GM18951 (cell line): ENCODE measurements around the gene ZEB2.
"Not testable (repeated sequence)": the region's sequence is repeated elsewhere in the genome, so short reads cannot be mapped to it uniquely, and the experiment has no call there.

Source experiments
- POLR2A ChIP-seq: IDR thresholded peaks from 4 replicates; pipeline ENCODE4 v1.6.1; 2011; ENCODE audit warnings: mild to moderate bottlenecking; ENCODE audit not compliant: insufficient read length, insufficient read depth; ENCODE audit errors: extremely low read depth
- in situ Hi-C: fragments of 300-500 bp; cut with MboI; formaldehyde crosslinking; loops from one replicate; pipeline ENCODE4 v1.12.0; 2022; ENCODE audit warnings: low sequenced_read_pairs, mixed read lengths, inconsistent platforms; ENCODE audit not compliant: unreplicated experiment

The ZEB2 gene

DNA sequence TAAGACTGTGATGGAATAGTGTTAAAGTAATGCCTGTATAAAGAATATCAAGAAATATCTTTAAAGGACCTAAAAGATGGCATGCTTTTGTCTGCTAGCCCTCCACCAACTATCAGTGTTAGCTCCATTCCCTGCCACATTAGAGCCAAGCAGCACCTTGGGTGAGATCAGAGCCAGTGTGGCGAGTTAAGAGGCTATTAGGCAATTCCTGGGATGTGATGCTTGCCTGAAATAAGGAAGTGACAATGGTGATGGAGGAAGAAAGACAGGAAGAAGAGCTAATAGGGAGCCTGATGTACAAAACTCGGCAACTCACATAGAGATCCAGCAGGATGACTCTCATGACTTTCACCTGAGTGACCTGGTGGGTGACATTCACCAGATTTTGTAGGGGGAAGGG is 143.5 kb downstream of the ZEB2 start:
- in situ Hi-C loops = no loop called here
- TF ChIP-seq POLR2A = no peak

DNA sequence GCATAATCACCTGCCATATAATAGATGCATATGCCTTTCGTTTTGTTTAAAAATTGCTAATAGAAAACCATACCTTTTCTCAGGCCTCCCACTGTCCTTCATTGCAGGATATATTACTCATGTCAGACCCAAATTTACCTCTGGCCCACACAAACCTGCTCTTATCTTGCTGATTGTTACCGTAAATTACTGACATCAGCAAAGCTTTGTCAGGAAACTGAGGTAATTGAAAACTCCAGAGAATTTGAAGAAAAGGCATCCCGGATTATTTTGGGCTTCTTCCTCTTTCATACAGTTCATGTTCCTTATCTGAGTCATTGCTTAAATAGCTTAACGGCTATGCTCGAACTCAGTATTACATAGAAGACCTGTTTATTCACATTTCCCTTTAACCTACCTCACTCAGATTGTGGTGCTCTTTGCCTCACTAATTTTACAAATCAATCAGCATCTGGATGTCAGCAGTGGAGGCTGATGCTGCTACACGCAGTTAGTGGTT is 145.7 kb downstream of the ZEB2 start:
- TF ChIP-seq POLR2A = no peak
- in situ Hi-C loops = no loop called here

DNA sequence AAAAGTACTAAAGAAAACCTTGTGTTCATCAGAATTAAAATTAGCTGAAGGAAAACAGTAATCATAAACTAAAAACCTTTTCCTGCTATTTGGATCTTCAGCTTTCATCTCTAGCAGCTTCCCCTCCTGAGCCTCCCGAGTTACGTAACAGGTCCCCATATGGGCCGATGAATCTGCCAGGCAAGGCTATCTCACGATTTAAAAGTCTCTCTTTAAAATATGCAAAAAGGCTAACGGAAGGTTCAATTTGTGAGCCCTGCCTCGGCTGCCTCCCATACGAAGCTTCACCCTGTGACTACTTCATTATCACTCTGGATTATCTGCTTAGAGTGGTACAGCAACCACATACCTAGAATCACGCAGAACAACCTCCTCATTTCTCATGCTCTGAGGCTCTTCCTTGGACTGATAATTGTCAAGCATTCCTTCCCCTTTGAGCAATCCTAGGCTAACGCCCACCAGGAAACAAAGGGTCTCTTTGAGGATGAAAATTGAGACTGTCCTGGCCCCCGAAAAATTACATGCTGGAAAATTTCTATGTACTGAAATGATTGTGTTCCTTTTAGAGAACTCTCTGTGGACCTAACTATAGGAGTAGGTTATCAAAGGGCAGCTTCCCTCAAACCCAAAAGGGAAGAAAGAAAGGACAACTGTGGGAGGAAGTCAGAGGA is 147.4 kb downstream of the ZEB2 start:
- in situ Hi-C loops = no loop called here
- no peak for TF ChIP-seq POLR2A

DNA sequence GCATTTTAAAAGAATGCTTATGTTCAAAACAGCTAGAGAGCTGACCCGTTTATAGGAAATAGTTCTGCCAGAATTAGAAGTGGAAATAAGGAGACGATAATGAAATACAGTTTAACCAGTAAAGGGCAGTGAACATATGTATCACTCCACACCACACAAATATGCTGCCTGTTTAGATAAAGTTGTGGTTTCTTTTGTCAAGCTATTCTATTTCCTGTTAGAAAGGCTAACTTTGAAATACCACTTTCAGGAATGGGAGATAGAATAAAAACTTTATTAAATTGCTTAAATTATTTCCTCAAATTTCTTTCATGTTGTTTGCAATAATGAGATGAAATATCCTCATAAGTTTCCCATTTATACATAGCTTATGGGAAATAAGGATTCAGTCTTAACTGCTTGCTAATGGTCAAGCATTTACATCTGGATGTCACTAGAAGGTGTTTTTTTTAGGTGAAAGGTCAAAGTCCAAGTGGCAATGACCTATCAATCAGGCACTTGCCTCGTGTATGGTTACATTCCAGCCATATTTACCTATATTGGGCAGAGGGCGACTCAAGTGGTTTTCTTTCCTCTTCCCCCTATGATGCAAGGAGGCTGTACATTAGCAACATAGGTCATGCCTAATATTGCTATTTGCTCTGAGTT is 148.9 kb downstream of the ZEB2 start:
- in situ Hi-C loops = no loop called here
- no peak for TF ChIP-seq POLR2A

DNA sequence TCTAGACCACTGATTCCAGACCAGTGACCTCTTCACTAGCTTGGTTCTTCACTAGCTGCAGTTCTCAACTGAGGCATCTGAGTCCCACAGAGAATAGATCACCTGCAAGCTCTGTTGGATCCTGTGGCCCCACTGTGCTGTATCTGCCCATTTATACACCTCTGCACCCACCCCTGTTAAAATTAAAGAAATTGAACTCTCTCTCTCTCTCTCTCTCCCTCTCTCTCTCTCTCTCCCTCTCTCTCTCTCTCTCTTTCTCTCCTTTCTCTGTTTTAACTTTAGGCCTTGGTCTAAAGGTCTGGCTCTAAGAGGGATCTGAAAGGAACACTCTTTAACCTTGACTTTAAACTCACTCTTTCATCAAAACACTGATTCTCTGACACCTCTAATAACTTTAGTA is 150.5 kb downstream of the ZEB2 start:
- TF ChIP-seq POLR2A = no peak
- in situ Hi-C loops = no loop called here

DNA sequence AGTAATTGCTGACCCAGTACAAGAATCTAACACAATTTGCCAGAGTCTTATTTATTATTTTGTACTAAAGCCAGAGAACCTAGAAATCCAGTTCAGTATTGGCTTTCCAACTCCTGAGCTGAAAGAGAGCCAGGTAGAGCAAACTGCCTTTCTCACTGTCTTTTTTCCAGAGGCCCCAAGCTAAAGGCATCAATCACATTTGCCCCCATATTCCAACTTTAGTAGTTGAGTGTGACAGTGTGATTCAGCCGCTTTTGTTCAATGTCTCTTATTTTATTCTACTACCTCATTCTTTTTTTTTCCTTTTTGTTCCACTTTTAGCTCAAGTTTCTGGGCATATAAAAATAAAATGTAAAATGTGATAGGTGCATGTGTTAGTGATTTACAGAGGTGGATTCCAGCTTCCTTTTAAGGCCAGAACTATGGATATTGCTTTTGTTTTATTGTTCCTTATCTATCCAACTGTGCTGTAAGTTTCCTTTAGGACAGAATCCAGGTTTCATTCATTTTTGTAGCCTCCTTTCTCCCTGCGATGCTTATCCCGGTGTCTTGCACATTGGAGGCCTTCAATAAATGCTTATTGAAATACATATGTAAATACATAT is 153.0 kb downstream of the ZEB2 start:
- in situ Hi-C loops = no loop called here
- TF ChIP-seq POLR2A = no peak

DNA sequence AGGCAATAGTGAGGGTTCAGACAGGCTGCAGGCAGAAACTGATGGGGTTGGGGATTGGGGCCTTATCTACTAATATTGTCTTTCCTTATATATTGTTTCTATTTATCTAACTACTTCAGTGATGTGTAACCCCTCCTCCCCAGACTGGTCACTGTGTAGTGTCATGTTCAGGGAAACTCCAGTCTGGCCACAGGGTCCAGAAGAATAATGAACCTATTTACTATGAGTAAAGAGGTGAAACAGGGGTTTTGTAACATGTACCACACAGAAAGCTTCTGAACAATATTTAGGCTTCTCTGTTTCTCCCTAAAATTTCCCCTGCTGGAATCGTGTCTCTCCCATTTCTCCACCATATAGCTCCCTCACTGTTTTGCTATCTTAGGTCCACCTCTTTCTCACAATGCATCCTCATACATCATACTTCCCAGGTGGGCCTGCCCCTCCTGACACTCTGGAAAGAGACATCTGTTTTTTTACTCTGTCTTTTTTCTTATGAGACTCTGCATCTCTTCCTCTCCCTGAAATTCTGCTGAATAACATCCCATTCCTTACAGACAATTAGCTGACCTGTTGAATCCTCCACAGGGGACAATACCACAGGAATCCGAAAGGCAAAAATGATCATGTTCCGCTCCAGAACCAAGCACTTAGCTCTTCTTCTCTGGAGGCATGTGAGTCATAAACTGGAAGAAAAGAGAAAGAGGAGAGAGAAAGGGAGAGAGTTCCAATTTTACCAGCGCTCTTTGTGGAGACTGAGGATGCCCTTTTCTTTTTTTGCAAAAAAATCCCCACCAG is 154.8 kb downstream of the ZEB2 start:
- in situ Hi-C loops = no loop called here
- no peak for TF ChIP-seq POLR2A

DNA sequence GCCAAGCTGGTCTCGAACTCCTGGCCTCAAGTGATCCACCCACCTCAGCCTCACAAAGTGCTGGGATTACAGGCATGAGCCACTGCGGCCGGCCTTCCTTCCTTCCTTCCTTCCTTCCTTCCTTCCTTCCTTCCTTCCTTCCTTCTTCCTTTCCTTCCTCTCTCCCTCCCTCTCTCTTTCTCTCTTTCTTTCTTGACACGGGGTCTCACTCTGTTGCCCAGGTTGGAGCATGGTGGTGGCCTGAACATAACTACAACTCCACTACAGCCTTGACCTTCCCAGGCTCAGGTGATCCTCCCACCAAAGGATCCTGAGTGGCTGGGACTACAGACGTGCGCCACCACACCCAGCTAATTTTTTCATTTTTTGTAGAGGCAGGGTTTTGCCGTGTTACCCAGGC is 155.7 kb downstream of the ZEB2 start:
- in situ Hi-C loops = not testable (repeated sequence)

DNA sequence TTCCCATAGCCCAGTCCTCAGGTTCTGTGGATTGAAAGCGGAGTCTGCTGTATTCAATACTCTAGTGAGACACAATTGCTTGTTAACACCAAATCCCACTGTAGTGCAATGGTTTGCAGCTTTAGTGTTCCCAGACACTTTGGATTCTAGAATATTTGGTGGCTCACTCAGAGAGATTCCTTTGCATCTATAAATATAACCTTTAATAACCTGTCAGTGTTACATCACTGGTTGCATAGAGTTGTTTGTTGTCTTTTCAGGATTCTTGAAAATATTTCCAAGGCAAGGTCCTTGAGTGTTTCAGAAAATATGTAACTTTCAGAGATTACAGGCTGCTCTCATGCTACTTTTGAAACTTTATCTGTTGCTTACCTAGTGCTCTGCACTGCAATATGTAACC is 157.5 kb downstream of the ZEB2 start:
- no peak for TF ChIP-seq POLR2A
- in situ Hi-C loops = no loop called here

DNA sequence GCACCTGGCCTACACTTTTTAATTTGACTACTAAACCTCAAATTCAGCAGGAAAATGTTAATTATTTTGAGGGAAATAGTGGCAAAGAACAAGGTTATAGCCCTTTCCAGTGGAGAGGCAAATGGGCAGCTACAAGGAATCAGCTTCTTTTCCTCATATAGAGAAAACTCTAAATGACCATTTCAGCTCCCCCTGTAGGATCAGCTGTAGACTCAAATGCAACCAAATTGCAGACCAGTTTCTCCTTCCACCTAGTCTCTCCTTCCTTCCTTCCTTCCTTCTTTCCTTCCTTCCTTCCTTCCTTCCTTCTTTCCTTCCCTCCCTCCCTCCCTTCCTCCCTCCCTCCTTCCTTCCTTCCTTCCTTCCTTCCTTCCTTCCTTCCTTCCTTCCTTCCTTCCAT is 158.2 kb downstream of the ZEB2 start:
- no peak for TF ChIP-seq POLR2A
- in situ Hi-C loops = no loop called here

DNA sequence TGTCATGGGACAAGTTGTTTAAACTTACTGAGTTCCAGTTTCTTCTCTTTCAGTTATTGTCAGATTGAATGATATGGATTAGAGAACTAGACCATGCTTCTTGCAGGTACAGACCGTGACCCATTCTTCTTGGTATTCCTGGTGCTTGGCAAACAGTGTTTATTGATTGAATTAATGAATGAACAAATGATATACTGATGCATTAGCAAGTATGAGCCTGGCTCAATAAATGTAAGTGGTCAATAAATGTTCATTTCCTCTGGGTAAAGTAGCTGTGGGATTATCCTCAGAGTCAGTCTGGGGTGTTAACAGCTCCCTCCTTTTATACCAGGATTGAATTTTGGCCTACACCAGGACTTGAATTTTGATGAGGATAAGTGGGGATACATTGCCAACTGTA is 160.2 kb downstream of the ZEB2 start:
- TF ChIP-seq POLR2A = no peak
- in situ Hi-C loops = no loop called here

DNA sequence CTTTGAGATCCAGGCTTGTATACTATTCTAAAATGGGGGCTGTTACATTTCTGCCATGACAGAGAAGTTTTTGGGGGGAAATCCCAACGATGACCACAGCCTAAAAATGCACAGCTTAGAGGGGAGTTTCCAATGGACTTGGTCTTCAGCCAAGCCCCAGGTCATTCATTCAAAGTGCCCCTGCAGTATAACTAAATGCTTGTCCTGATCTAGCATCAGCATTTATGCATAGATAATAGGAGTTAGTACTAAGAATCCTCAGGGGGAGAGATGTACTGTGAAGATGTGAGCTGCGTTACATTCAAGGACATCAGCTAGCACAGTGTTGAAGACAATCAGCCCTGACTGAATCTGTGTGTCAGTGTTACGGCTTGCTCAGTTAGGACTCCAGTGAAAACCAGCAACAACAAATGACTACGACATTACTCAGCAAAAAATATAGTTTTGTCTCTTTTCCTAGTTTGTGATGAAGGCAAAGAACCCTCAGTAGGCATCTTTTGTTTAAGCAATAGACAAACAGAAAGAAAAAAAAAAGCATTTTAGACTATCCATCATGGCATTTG is 160.9 kb downstream of the ZEB2 start:
- TF ChIP-seq POLR2A = peak; percentile 21

DNA sequence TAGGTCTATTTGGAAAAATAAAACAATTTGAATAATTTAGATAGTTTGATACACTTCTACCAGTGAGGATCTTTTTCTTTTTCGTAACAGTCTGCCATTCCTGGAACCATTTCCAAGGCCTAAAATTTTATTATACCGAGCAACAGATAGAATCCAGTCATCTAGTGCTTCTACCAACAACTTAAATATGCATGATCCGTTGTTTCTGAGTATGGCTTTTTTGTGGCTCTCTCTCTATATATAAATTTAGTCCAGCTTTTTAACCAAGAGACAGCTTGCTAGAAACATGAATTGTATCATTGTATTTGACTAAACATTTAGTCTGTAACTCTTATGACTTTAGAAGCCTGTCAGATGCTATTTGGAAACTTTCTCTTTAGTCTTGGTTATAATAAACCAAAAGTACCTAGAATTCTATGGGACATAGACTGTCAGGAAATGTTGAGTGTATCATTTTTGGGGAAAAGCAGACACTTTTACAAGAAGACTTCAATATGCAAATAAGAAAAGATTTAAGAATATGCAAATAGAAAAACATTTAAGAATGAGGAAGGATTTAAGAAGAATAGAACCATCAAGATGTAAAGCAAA is 161.4 kb downstream of the ZEB2 start:
- in situ Hi-C loops = no loop called here
- no peak for TF ChIP-seq POLR2A

More for the DNA sequence above, 160.9 kb downstream of the ZEB2 start:
- in situ Hi-C loops = no loop called here
